NCI-H2107 treated with DMSO at 0.1 percent for 48 hours (cell line): ENCODE data around the gene NRIP2.

ENCODE experiments used
- DNase-seq: peaks from one replicate; lab custom pipeline; 2025; ENCODE audit not compliant: unreplicated experiment; lab: John Stamatoyannopoulos, UW

The NRIP2 gene

DNA sequence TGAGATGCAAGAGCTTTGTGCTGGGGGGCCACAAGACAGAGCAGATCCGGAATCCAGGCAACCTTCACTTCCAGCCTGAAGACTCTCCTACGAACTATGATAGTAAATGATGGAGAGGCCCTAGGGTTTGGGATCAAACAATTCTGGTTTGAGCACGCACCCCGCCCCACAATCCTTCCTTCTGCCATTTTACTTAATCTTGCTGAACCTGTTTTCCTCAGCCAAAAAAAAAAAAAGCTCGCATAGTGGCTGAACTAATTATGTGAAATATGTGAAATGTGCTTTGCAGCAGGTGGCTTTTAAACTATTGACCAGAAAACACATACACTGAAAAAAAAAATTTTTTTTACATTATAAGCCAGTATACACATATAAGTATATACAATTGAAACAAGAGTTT is 23.0 kb downstream of the NRIP2 start:
- DNase-seq: no peak

DNA sequence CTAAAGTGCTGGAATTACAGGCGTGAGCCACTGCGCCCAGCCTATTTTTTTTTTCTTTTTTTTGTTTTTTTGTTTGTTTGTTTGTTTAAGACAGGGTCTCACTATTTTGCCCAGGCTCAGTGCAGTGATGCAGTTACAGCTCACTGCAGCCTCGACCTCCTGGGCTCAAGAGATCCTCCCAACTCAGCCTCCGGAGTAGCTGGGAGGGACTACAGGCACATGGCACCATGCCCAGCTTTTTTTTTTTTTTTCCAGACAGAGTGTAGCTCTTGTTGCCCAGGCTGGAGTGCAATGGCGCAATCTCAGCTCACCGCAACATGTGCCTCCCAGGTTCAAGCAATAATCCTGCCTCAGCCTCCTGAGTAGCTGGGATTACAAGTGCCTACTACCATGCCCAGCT is 28.1 kb downstream of the NRIP2 start:
- DNase-seq: no peak

DNA sequence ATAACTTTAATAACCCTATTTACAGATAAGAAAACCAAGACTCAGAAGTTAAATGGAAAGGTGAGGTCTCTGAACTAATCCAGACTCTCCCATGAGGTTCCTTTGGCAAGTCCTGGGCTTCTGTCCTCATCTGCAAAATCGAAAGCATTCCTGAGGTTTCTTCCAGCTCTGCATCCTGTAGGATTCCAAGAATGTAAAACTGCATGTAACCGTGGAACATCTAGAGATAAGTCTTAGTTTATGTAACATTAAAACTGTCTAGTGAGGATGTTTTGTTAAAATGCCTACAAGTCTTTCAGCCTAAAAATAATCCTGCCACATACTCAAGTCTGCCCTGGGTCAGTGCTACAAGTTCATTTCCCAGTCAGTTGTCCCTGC is 29.7 kb downstream of the NRIP2 start:
- DNase-seq: no peak

DNA sequence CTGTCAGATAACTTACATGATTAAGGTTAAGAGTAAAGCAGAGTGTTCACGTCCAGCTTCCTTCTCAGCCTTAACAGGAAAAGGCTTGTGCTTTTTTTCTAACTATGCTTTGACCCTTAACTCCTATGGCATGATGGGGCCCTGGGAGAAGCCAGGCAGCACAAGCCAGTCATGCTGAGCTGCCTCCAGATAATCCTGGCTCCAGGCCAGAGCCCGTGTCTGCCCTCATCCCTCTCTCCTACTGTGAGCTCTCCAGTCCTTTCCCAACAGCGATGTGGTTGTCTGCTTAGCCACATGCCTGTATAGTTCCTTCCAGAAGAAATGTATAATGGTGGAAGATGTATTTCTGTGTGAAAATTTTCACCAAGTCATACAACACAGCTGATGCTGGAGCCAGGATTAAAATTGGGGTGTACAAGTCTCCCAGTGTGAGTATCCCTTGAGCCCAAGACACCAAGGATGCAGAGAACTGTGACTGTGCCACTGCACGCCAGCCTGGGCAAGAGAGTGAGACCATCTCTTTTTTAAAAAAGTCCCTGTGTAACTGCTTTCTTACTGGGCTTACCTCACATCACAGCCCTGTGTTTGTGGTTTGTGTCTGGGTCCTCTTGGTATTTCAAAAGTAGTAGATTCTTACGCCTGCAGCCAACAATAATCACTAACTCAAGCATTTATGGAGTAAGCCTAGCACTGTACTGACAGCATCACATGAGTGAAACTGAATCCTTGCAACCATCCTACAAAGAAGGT is 30.3 kb downstream of the NRIP2 start:
- no peak for DNase-seq

DNA sequence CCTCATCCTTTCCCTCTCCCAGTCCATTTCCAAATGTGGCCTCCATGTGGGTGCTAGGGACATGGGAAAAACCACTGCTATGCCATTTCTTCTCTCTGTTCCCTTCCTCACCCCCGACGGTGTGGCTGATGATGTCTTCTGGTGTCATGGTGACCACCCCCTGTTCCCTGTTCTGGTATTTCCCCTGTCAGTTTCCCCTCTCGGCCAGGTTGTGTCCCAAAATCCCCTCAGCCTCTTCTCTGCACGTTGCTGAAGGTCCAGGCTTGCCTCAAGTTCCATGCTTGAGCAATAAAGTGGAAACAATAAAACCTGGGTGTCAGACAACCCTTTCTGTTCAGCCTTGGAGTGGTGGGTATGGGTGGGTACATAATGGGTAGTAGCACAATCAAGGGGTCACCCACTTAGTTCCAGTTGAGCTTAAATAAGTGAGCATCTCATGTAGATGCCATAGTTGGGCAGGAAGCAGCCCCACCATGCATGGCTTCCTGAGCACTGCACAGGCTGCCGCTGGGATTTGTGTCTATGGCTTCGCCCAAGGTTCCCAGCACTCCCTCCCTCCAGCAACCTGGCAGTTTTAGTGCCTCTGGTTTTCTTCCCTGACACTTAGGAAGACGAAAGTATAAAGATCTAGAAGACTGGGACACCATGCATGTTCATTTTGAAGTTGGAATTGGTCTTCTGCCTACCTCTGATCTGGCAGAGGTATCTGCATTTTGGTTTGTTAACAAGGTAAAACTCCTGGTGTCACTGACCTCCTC is 31.0 kb downstream of the NRIP2 start:
- DNase-seq: no peak

DNA sequence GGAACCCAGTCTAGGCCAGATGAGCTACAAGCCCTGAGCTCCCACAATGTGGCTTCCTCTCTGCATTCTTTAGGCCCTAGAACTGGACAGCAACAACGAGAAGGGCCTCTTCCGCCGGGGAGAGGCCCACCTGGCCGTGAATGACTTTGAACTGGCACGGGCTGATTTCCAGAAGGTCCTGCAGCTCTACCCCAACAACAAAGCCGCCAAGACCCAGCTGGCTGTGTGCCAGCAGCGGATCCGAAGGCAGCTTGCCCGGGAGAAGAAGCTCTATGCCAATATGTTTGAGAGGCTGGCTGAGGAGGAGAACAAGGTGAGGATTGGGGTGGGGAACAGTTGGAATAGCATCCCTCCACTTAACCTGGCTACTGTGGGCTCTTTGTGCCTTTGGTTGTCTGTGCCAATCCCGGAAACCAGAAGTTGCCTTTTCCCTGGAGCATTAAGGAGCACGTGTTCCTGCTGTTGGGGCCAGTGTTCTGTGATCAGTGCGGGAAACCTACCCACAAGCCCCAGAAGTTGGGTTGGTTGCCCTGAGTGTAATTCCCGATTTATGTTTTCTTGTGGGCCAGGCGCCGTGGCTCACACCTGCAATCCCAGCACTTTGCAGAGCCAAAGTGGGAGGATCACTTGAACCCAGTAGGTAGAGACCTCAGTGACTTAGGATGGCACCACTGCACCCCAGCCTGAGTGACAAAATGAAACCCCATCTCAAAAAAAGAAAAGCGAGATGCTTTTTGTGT is 33.6 kb downstream of the NRIP2 start:
- DNase-seq: no peak

DNA sequence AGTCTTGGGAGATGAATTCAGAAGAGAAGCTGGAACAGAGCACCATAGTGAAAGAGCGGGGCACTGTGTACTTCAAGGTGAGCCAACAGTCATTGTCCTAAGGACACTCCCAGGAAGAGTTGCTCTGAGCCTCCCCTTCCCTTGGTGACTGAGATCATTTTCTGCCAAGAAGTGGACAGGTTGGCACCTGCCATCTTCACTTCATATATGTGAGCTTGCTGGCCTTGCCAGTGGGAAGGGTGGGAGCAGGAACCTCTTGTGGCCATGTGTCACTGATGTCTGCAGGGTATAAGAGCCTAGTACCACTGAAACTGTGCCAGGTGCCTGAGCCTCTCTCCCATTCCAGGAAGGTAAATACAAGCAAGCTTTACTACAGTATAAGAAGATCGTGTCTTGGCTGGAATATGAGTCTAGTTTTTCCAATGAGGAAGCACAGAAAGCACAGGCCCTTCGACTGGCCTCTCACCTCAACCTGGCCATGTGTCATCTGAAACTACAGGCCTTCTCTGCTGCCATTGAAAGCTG is 34.7 kb downstream of the NRIP2 start:
- DNase-seq: no peak

DNA sequence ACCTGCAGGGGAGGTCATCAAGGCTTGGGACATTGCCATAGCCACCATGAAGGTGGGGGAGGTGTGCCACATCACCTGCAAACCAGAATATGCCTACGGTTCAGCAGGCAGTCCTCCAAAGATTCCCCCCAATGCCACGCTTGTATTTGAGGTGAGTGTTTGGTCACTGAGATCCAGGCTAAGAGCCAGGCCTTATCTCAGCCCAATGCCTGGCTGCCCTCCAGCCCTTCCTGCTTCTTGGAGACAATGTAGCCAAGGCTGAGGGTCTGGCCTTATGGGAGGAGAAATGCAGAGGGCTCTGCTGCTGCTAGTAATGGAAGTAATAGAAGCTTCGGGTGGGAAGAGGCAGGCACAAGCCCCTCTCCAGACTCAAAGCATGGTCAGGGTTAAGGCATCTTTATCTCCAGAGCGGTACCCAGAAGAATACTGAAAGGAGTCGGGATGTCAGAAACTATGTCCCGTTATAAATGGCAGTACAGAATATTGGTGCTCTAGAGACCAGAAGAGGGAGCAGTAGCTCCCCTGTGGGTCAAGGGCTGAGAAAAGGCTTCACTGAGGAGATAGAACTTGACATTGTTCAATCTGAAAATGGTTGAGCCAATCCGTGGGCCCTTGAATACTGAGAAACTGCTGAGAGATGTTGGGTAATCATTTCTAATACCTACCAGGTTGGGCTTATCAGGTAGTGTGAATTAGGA is 37.0 kb downstream of the NRIP2 start:
- DNase-seq: no peak

DNA sequence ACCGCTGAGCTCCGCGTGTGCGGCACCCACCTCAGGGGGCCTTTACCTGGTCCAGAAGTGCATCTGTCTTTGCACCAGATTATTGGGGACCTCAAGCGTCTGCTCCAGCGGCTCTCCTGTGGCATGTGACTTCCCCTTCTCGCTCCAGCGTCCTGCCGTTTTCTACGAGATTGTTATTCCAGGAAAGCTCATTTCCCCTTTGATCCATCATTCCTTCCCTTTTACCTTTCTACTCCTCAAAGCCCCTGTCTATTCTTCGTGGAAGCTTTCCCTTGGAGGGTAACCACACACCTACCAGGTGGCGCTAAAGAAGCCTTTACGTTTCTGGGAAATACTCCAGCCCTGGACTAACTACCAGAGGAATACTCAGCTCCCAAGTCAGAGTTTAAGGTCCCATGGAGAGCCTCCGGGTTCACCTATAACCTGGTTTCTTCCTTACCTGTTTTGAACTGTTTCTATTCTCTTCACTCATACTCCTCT is 38.6 kb downstream of the NRIP2 start:
- no peak for DNase-seq

DNA sequence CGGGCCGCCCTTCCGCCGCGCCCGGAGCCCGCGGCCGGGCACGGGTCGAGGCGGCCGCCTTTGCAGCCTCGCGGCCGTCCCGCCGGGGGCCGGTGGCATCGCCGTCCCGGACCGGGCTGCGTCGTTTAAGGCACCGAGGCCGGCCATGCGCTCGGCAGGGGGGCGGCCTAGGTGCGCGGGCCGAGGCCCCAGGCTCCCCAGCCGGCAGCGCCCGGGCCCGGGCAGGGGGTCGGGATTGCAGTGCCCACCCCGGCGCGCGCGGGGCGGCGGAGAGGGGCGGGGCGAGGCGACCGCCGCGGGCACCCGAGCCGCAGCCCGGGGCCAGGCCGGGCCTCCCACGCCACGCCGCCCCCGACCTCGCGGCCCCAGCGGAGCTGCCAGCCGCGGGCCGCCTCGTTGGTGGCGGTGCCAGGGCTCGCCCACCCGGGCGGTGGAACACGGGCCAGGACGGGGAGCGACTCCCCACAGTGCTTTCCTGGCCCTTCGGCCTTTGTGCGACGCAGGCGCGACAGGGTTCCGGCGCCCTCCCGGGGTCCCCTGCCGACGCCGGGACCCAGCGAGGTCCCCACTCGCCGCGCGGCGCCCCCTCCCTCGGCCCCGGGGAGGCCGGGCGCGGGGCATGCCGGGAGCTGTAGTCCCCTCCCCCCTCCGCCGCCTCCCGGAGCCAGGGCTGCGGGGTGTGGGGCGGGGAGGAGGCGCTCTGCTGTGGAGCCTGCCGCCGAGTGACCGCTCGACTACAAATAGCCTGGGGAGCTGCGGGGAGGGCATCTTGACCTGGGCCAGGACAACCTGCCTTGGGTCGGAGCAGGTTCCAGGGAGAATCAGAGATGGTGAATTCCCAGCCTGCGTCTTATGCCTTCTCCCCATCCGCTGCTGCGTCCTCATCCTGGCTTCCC is 39.3 kb downstream of the NRIP2 start:
- DNase-seq: peak; percentile 16

DNA sequence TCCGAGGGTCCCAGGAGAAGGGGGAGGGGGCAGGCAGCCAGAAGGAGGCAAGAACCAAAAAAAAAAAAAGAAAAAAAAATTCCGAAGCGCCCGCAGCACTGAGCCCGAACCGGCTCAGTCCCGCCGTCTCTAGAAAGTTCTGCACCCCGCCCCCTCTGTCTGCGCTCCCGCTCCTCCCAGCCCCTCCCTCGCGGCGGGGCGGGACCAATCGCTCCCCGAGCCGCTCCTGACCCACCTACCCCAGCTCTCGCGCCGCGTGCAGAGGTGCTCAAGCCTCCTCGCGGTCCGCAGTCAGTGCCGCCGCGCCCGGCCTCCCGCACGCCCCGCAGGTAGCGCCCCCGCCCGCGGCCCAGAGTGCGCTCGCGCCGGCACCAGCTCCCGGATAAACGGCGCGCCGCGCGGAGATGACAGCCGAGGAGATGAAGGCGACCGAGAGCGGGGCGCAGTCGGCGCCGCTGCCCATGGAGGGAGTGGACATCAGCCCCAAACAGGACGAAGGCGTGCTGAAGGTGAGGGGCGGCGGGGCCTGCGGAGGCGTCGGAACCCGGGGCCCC is 40.0 kb downstream of the NRIP2 start, which contains the start of gene FKBP4:
Gene FKBP4 (plus strand): TSS at position 235 of the 554 bp plus-strand sequence. CDS start 170 bp downstream, at position 405.
- peak; percentile 44 for DNase-seq

DNA sequence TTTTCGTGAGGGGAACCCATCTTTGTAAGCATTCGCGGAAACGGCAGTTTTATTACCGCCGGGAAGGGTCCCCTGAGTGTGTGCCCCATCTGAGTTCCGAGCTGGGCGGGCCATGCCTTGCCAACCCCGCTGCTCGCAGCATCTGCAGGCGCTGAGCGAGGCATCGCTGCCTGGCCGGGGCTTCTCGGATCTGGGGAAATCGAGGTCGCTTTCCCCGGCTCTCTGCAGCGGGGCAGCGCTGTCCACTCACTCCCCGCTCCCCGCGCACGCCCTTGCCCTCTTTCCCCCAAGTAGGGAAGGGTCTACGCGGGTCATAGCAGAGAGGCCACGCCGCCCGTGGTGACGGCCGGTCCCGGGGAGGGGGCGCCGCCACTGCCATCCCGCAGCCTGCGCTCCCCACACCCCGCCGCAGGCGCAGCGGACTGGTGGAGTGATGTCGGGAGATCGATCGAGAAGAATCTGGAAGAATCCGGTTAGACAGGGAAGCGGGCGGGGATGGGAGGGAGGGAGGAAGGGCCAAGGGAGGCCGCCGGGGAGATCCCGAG is 40.6 kb downstream of the NRIP2 start:
- no peak for DNase-seq

DNA sequence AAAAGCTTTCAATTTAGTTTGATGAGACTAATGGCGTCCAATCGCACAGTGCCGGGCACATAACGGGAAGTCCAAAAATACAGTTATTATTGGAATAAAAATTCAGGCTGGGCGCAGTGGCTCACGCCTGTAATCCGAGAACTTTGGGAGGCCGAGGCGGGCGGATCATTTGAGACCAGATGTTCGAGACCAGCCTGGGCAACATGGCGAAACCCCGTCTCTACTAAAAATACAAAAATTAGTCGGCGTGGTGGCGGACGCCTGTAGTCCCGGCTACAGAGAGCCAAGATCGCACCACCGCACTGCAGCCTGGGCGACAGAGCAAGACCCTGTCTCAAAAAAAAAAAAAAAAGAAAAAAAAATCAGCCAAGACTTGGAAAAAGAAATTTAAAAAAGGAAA is 41.3 kb downstream of the NRIP2 start:
- DNase-seq: no peak

DNA sequence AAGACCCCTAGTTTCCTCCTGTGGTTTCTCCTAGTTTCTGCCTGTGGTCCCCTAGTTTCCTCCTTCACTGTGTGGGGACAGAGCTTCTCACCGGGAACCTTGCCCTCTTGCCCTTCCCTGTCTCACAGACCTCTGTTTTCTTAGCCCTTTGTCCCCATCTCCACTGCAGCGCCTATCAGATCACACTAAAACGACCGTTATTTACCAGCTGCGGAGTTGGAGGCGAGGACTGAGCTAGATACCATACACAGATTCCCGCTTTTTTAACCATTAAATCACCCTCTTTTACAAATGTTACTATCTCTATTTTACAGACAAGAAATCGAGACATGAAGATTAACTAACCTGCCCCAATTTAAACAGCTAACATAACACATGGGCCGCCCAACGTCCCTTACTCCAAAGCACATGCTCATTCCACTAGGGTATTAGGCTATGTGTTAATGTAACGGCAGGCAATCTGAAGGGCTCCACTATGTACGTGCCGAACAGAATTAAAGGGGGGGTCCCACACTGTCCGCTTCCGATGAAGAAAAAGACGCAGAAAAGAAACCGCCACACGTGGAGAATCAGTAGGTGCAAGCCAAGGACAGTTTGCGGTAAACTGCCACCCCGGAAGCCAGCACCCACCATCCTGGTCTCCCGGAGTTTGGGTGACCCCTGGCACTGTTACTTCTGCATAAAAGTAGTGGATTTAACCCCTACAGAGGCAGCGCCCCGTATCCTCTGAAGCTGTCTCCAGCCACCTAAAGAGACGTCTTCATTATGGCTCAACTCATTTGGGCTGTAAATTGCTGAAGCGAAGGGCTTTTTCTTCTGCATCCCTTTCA is 41.9 kb downstream of the NRIP2 start:
- no peak for DNase-seq

DNA sequence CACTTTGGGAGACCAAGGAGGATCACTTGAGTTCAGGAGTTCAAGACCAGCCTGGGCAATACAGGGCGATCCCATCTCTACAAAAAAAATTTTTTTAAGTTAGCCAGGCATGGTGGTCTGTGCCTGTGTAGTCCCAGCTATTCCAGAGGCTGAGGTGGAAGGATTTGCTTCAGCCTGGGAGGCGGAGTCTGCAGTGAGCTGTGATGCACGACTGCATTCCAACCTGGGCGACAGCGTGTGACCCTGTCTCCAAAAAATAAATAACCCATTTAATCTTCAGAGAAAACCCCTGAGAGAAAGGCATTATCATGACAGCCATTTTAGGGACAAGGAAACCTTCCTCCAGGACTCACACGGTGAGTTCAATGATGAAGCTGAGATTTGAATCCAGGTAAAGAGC is 43.7 kb downstream of the NRIP2 start:
- no peak for DNase-seq

DNA sequence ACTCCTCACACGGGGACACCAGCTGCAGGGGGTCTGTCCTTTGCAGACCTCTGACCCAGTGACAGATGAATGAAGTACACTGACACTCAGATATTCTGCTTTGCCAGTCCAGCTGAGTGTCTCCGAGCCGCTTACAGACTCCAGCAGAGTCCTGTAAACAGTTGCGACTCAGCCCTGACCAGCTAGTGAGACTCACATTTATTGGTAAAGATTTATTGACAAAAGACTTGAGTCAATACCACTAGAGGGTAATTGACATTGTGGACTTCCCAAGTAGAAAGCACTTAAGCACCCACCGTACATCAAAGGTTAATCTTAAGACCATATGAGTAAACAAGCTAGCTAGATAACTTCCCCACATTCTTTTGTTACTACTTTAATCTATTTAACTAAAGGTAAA is 49.8 kb downstream of the NRIP2 start:
- DNase-seq: no peak

DNA sequence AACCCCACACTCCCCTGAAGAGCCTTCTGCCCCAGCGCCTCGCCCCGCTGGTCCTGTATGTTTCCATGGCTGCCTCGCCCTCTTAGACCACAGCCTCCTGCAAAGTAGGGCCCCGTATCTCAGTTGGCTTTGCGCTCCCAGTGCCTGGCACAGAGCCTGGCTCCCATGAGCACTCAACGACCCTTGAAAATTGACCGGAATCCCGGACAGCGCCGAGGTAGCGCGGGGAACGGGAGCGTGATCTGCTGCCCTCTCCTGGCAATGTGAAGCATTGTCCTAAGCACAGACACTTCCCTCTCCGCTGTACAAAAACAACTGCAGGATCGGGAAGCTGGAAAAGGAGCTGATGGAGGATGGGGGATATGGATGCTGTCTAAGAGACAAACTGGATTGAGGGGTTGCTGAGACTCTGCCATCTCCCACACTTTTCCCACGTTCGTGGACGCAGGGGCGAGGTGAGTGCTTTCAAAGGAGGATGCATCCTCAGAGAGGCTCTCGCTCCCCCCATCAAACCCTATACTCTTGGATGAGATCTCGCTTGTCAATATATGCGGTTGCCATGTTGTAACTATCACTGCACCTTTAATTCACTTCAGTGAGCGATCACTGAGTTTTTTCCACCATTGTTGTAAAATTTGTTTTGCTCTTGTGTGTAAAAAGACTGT is 50.8 kb downstream of the NRIP2 start:
- DNase-seq: peak; percentile 64

DNA sequence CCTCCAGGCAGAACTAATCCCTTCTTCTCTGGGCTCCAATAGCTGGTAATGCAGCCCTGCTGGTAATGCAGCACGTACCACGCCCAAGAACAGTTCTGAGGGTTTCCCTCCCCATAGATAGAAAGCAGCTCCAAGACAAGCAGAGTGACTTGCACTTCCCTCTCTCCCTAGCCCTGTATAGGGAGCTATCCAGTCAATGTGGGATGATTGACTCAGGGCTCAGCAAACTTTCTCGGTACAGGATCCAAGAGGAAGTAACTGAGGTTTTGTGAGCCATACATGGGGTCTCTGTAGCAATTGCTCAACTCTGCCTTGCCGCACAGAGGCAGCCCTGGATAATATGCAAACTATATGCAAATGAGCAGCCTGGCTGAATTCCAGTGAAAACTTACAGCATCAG is 55.6 kb downstream of the NRIP2 start:
- no peak for DNase-seq
